GM21528 (cell line): ENCODE measurements around the gene COL4A3.
"Not testable (repeated sequence)": the region's sequence is repeated elsewhere in the genome, so short reads cannot be mapped to it uniquely, and the experiment has no call there.

Source experiments
- ATAC-seq: cut with Tn5 transposase; IDR thresholded peaks from one replicate; pipeline ENCODE4 v1.9.1; 2021; ENCODE audit warnings: mild to moderate bottlenecking, moderate library complexity; ENCODE audit not compliant: unreplicated experiment, low FRiP score

COL4A3 gene

DNA sequence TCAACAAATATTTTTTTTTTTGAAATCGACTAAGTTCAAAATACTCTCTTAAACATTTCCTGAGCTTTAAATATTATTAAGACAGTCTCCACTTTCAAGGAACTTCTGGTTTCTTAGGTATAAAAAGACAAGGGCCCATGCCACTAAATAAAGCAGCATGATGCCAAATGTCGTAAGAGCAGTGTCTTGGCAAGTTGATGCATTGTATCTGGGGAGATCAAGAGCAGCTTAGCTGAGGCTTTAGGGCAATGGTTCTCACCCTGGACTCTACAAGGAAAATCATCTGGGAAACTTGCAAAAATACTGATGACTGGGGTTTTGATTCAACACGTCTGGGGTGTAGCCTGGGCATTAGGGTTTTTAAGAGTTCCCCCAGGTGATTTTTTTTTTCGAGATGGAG lies 41.3 kb downstream of the COL4A3 start:
- no peak for ATAC-seq

DNA sequence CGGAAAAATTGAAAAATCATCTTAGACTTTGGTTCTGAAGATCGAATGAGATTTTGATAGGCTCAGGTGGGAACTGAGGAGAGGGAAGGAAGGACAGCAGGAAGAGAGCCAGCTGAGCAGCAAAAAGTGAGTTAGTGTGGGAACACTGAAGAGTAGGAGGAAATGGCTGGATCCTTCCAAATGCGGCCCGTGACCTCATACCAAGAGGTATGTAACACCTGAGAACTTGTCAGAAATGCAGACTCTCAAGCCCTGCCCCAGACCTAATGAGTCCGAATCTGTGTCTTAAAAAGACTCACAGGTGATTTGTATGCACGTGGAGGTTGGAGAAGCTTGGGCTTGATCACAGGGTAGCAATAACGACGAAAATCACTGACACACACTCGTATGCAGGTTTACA lies 42.0 kb downstream of the COL4A3 start:
- no peak for ATAC-seq

DNA sequence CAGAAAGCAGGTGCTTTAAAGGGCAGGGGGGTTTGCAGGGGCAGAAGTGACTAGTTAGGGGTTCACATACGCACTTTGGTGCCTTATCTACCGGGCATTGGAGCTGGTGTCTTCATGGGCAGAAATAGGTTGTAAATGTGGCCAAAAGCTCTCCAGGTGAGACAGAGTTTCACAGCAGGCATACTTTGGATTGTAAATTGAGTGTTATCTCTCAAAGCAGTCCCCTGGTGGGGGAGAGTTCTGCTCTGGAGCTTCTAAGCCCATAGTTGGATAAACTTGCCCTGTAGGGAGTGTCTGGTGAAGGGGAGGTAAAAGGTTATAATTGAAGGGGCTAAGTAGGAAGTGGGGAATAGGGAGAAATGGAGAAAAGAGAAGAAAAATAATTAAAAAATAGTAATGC lies 43.1 kb downstream of the COL4A3 start:
- ATAC-seq, result no peak

DNA sequence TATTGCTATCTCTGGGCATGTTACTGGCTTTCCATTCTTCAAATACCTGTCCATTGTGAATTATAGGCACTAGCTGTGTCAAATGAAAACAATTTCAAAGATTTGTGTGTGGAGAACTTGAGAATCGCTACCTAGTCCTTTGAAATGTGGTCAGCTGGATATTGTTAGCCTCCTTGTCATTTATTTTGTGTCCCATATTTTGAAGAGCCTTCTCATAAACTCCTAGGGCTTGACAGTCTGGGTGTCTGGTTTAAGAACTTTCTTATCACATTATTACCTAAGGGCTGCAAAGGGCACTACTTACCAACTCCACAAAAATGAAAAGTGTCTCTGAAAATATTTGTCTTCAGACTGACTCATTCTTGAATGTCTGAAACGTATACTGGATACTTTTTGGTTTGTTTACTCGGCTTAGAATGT lies 50.2 kb downstream of the COL4A3 start:
- no peak for ATAC-seq

DNA sequence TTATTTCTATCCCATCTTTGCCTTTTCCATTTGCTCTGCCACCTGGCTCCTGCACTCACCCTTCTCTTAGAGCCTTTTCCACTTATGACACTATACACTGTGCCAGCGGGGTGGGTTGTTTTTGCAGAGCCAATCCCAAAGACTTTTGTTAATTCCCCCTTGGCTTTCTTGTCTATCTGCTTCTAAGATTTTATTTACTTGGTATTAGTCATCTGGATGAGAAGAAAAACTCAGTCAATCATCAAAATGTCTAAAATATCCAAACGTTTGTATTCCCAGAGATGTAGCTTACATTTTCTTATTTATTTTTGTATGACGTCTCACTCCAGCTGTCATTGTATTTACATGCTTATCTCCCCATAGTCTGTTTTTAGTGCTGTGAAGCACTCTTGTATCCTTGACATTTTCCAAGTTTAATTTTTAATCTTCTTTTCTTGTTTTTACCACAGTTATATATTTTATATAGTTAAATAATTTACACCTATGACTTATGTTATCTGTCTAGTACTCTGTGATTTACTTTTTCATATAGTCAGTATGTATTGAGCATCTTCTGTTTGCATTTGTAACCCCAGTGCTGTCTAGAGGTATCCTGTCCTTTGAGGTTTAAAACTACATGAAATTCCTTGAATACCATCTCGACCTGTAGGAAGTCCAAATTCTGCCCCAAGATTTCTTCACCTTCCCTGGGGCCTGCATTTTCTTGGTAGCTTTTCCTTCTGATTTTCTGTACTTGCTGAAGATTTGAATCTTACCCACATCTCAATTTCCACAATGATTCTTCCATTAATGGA lies 55.1 kb downstream of the COL4A3 start:
- no peak for ATAC-seq

DNA sequence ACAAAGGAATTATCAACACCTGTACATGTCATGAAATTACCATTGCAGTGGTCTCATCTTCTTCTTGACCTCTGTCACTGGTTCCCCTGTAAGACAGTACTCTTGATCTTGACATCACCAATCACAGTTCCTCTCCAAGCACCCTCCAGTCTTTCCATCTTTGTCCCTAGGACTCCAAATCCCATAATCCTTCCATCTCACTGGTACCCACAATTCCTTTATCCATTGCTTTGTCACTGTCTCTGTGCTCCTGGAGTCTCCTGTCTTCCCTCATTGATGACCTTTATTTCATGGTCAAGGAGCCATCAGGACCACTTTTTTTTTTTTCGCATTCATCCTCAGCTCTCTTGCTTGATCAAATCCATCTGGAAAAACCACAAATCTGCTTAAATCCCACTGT lies 56.7 kb downstream of the COL4A3 start:
- no peak for ATAC-seq

DNA sequence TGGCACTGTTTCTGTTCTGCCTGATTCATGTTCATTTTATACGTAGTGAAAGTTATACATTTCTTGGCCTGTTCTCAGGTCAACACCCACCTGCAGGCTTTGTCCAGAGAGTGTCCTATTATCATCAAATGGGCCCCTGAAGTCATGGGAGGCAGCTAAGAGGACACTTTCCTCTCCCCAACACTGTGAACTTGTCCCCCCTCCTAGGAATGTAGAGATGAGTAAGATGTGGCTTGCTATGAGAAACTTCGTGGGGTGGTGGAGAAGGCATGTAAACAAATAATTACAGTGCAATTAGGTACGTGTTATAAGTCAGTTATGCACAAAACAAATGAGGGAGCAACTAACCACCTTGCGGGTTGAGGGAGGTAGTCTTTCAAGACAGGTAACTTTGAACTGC lies 57.9 kb downstream of the COL4A3 start:
- no peak for ATAC-seq

DNA sequence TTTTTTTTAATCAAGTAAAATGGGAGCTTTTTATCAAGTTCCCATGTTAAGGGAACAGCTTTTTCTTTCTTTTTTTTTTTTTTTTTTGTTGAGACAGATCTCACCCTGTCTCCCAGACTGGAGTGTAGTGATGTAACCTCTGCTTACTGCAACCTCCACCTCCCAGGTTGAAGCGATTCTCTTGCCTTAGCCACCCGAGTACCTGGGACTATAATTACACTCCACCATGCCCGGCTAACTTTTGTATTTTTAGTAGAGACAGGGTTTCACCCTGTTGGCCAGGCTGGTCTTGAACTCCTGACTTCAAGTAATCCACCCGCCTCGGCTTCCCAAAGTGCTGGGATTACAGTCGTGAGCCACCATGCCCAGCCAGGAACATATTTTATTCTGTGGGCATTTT lies 61.2 kb downstream of the COL4A3 start:
- not testable (repeated sequence) for ATAC-seq

DNA sequence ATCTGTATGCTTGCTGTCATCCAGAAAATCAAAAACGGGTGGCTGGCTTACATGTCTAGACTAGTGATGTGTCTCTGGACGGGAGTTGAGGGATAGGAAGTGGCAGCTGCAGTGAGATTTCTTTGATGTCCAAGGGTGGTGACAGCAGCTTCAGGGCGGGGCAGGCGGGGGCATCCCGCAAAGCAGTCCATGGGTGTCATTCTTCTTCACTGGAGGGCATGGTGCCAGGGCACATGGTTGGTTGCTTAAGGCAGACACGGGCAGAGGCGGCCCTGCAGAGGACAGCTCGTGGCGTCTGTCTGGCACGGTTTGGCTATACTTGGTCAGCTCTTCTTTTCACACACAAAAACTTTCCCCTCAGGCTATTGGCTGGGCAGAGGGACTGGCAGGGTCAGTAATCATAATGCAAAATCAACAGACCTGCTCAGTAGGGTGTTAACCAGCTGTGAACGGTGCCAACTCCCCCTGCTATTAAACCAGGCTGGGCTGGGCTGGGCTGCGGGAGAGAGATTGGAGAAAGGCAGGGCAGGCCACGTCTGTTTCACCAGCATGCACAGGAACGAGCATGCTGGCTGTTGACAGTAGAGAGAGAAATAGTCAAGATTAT lies 63.7 kb downstream of the COL4A3 start:
- no peak for ATAC-seq

DNA sequence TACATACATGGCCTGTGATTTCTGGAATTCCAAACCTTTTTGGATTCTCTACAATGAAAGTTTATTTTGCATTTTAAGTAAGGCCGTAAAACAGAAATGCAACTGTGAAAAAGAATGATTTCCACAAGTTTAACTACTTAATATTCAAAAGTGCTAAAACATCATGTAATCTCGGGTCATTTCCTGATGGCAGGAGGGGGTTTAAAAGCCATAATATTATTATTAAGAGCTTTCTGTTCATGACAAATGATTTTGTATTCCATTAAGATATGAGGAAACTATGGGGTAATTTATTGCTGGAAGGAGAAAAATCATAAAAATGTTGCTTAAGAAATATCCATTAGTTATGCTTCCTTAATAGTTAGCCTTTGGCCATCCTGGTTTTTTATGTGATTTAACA lies 65.7 kb downstream of the COL4A3 start:
- ATAC-seq, result no peak

DNA sequence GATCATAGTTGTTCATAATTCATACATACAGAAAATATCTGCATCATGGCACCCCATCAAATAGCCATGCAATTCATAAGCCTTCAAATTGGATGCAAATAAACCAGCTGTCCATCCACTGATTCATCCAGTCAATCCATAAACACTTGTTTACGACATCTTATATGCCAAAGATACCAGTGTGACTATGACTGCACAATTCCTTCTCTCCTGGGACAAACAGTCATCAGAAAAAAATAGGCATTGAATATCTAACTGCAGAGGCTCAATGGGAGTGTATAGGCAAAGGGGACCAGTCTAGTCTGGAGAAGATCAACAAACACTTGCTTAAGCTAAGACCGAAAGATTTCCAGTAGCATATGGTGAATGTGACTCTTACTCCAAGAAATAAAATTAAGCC lies 70.0 kb downstream of the COL4A3 start:
- no peak for ATAC-seq

DNA sequence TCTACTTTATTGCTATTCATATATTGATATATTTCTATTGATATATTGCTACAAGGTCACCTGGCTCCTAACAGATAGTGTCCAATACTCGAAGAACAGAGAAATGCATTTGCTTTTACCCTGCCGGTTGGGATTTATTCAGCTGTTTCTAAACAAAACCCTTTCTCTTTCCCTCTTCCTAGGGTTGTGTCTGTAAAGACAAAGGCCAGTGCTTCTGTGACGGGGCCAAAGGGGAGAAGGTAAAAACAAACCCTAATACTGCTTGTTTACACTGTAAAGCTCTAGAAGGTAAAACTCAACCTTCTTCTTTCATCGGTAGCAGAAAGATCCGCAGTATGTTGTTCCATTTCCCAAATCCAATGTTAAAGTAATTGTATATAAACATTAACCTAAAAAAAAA lies 73.4 kb downstream of the COL4A3 start:
- no peak for ATAC-seq

DNA sequence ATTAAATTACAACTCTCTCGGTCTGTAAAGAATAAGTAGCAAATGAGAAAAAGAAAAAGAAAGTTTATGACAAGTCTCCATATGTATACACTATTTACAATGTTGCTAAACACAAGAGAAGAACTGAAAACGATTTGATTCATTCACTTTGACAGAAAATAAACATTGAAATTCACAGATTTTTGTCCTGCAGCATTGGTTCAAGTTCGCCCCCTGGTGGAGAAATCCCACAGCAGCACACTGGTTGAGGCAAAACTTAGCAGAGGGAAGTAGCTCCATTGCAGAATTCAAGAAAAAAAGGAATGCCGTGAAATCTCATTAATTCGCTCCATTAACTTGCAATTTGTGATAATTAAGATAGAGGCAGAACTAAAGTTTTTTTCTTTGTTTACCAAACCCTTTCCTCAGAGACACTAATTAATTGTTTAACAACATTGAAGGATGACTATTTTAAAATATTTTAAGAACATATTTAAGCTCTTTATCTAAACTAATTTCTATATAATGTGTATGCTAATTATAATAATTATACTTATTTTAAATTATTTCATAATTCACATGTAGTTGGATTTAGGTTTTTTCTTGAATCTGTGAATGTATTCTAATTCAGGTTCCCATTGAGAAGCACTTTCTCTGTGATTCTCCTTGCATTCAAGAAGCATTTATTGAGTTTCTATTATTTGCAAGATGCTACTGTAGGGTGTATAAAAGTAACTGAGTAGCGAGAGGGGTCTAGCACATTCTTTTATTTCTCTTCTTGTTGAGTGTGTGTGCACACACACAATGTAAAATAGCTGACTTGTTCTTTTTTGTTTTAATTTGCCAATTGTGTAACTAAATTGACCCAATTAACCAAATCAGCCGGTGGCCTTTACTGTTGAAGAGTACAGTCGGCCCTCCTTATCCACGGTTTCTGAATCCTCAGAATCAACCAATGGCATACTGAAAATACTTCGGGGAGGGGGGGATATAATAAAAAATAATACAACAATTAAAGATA lies 74.1 kb downstream of the COL4A3 start:
- no peak for ATAC-seq

DNA sequence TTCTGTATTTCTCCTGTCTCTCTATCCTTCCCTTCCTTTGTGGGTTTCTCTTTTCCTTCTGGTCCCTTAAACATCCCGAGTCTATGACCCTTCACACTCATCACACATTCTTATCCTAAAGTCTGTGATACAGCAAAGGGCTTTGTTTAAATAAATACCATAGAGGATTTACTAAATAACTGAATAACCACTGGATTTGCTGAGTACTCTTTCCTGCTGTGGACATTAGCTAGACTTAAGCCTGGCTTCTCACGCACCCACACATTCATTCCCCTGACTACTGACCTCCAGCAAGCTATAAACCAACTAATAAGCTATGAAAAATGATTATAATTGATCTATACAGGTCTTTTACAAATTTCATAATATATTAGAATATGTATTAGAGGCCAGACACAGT lies 76.6 kb downstream of the COL4A3 start:
- no peak for ATAC-seq

DNA sequence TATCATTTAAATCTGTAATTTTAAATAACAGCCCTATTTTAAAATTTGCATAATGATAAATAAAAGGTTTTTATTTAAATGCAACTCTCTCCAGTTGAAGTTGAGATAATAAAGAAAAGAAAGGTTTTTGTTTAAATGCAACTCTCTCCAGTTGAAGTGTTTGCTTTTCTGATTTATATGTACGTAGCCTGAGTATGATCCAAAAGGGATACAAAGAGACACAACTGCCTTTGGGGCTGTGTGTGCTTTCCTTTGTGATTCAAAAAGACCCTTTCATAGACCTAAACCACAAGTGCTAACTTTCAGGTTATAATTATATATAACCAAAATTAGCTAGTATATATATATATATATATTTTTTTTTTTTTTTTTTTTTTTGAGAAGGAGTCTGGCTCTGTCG lies 84.5 kb downstream of the COL4A3 start:
- ATAC-seq, result no peak

DNA sequence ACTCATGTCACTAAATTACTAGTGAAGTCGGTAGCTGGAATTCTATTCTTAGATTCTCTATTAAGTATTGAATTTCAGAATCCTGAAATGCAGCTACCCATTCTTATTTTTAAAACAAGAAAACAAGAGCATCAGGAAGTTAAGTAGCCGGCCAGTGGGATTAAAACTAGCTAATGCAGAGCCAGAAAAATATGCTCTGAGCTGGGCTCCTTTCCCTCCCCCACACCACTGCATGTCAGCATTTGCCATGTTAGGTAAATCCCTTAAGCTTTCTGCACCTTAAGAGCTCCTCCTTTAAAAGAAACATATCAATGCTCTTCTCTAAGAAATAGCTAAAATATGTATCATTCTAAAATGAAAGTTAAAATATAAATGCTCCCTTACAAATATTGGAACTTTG lies 88.4 kb downstream of the COL4A3 start:
- ATAC-seq, result no peak

DNA sequence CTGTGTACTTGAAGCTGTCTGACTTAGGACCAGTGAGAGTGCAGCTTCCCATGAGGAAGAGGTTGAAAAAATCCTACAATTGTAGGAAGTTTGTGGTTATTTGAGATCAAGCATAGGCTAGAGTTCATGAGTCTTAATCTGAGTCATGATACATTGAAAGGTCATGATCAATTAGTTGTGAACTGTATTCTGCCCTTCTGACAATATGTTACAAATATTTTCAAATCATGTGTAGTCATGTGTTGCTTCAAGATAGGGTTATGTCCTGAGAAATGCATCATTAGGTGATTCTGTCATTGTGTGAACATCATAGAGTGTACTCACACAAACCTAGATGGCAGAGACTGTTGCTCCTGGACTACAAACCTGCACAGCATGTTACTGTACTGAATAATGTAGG lies 92.2 kb downstream of the COL4A3 start:
- ATAC-seq, result no peak

DNA sequence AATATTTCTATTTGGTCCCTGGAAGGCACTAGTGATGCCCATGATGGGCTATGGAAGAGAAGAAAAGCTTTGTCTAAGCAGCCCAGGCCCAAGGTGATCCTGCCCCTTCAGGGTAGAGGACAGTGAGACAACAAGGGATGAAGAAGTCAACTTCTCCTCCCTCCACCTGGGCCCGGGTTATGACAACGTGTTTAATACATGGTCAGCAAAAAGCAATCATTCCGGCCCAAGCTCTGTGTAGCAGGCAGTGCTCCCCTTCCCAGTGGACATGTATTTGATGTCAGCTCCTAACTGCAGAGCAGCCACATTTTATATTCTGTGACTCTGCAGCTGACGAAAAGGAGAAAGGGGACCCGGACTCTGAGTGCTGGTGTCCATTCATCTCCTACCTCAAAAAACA lies 93.4 kb downstream of the COL4A3 start:
- no peak for ATAC-seq

DNA sequence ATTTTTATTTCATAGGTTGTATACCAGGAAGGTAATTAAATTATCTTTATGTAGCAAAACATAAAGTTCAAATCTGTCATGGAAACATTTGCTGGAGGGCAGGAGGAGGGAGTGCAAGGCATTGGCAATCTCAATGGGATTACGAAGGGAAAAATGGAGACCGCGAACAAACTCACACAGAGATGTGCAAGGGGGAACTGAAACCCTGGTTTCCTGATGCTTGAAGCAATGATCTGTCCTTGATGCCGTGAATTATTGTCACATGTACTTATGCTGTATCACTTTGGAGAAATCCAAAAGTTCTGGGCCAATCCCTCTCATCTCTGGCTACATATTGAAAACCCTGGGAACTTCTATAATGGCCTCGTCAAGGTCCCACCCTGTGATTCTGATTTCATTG lies 95.6 kb downstream of the COL4A3 start:
- ATAC-seq, result no peak

DNA sequence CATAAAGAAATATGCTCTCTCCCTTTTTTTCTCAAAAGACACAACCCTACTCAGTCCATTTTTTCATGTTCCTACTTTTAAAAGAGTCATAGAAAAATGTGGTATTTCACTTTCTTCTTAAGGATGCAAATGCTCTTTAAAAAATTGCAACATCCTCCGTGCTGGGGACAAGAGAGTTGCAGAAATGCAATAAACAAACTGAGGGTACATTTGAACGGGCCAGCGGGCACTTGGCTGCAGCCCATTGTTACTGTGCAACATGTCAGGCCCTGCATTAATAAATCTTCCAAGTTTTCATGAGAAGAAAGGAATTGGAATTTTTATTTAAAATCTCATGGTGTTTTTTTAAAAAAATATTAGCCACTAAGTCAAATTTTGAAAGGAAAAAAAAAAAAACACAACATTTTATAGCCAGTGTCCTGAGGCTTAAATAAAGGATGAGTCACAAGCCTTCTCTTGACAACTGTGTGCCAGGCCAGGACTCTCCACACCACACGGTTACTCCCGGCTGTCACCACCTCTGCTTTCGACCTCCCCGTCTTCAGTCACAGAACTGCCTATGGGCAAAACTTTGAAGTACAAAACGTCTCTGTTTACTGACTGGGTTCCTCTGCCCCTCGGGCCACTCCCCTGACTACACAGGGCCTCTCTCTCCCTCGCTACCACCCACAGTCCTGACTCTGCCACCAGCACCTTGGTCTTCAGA lies 103.1 kb downstream of the COL4A3 start:
- no peak for ATAC-seq

DNA sequence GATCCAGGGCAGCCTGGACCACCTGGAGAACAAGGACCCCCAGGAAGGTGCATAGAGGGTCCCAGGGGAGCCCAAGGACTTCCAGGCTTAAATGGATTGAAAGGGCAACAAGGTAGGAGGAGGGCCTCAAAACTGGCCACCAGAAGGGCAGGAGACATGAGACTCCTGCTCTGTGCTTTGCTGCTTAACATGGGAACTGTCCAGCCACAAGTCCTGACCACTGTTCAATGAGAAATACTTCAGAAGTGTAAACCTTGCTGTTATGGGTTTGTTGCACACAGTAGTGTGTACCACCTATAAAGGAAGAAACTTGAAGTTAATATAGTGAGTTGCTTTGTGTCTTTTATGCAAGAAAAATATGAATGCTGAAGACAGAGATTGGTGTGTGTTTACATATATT lies 116.5 kb downstream of the COL4A3 start:
- ATAC-seq, result no peak
